PC-9 (cell line): ENCODE results near the gene COTL1. TPM values are rescaled to one million over a fixed set of nuclear protein-coding genes. Genes with fewer than 3 reads are reported as not detected.

Experiments used
- BruUV-seq: library from RNA; stranded (reverse); fragments of 400-500 nt; replicated peaks from 2 replicates; lab custom pipeline; 2021; lab: Mats Ljungman, UMichigan
- CTCF ChIA-PET: fragments of 300-600 bp; sonication (Branson Sonifier 250); formaldehyde crosslinking; loops from one replicate; lab custom pipeline; 2022; ENCODE audit warnings: antibody characterized with exemption; lab: Charles Lee
- POLR2A ChIA-PET: fragments of 300-600 bp; sonication (Branson Sonifier 250); formaldehyde crosslinking; loops from one replicate; lab custom pipeline; 2022; ENCODE audit warnings: antibody characterized with exemption; ENCODE audit not compliant: unreplicated experiment; lab: Charles Lee
- DNase-seq, 2 experiments: peaks; one replicate each; pipeline versions ENCODE4 v3.0.0 to v3.0.0-alpha.2; 2015 to 2022; ENCODE audit warnings: mixed read lengths in 1 of 2
- H2AFZ ChIP-seq: fragments of 200-600 bp; sonication (generic); 2 replicates; pipeline ENCODE4 v1.8.1; 2017; ENCODE audit warnings: antibody characterized with exemption
- H3F3A ChIP-seq: fragments of 200-600 bp; sonication (generic); 2 replicates; pipeline ENCODE4 v1.8.1; 2017; ENCODE audit warnings: antibody characterized with exemption, mild to moderate bottlenecking, low read depth; ENCODE audit not compliant: insufficient read depth
- H3K27ac ChIP-seq: fragments of 200-600 bp; sonication (generic); 2 replicates; pipeline ENCODE4 v1.6.1; 2016; ENCODE audit warnings: mixed run types
- H3K27me3 ChIP-seq: fragments of 200-600 bp; sonication (generic); 2 replicates; pipeline ENCODE4 v1.6.1; 2016; ENCODE audit warnings: low read depth, mixed run types; ENCODE audit not compliant: insufficient read depth
- H3K36me3 ChIP-seq: fragments of 200-600 bp; sonication (generic); 2 replicates; pipeline ENCODE4 v1.6.1; 2016; ENCODE audit warnings: low read depth, mixed run types
- H3K4me1 ChIP-seq: fragments of 200-600 bp; sonication (generic); replicated peaks from 2 replicates; pipeline ENCODE4 v1.6.1; 2016; ENCODE audit warnings: mixed run types; ENCODE audit not compliant: insufficient read depth
- H3K4me2 ChIP-seq: fragments of 200-600 bp; sonication (generic); 2 replicates; pipeline ENCODE4 v1.6.1; 2017; ENCODE audit warnings: mixed run types
- H3K4me3 ChIP-seq: fragments of 200-600 bp; sonication (generic); 2 replicates; pipeline ENCODE4 v1.6.1; 2016; ENCODE audit warnings: mixed run types
- H3K79me2 ChIP-seq: fragments of 200-600 bp; sonication (generic); 2 replicates; pipeline ENCODE4 v1.6.1; 2017; ENCODE audit warnings: low read depth, mixed run types
- H3K9me2 ChIP-seq: fragments of 200-600 bp; sonication (generic); 2 replicates; pipeline ENCODE4 v1.8.1; 2017; ENCODE audit warnings: mild to moderate bottlenecking; ENCODE audit not compliant: insufficient read depth
- H3K9me3 ChIP-seq: fragments of 200-600 bp; sonication (generic); 2 replicates; pipeline ENCODE4 v1.8.1; 2016; ENCODE audit warnings: low read depth; ENCODE audit not compliant: insufficient read depth
- H4K20me1 ChIP-seq: fragments of 200-600 bp; sonication (generic); 2 replicates; pipeline ENCODE4 v1.8.1; 2017; ENCODE audit not compliant: insufficient read depth
- EZH2 ChIP-seq: fragments of 200-600 bp; sonication (generic); IDR thresholded peaks from 2 replicates; pipeline ENCODE4 v1.8.0; 2017; ENCODE audit warnings: antibody characterized with exemption, low read depth
- intact Hi-C: fragments of 100-400 bp; cut with micrococcal nuclease; formaldehyde crosslinking; loops from one replicate; pipeline ENCODE4 v1.10.0; 2022; ENCODE audit not compliant: unreplicated experiment
- total RNA-seq: library from RNA; stranded (reverse); gene quantifications from 2 replicates; pipeline ENCODE4 v1.2.3, GENCODE V29; 2021
- TF ChIP-seq, protein P1 (sequence below): fragments of 200-600 bp; sonication (generic); conservative IDR thresholded peaks from 2 replicates; pipeline ENCODE4 v1.6.1; 2017; ENCODE audit warnings: mixed run types, antibody characterized with exemption, mild to moderate bottlenecking, moderate library complexity

COTL1 gene
- total RNA-seq, 1 experiment from 2014 or later: 512 TPM

DNA sequence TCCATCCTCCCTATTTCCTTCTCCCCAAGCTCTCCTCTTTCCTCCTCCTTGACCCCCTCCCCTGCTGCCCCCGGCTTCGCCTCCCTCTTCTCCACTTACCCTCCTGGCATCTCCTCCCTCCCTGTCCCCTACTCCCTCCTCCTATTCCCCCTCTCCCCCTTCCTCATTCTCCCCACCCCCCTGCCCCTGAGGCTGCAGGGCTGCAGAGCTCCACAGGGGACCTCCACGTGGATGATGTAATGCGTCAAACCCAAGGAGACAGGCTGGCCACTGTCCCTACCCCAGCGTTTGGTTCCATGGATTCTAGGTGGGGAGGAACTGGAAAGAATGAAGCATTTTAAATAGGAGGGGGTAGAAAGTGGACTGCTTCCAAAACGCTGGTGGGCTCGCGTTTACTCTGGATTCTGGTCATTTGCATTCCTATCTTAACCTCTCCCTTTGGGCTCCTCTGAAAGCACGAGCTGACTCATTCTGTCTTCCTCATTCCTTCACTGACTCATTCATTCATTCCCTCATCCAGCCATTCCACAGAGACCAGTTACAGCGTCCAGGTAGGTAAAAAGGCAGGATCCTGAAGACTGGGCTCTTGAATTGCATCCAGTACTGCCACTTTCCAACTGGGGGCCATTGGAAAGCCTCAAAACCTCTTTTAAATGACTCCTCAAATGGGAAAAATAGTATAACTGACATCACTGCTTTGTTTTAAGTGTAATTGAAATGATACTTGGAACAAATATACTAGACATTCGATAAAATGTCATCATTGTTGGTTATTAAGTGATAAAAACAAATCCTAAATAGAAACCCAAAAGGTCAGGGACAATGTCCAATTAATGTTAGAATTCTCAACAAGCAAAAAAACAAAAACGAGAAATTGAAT, 943 bp upstream of the COTL1 start:
- intact Hi-C loops: loop anchor here (1.0 to 5.0 kb wide), 4 partner anchors 16 to 667 kb away; partner anchors contain the start of genes MEAK7 and OSGIN1
- BruUV-seq: no TSS peak

DNA sequence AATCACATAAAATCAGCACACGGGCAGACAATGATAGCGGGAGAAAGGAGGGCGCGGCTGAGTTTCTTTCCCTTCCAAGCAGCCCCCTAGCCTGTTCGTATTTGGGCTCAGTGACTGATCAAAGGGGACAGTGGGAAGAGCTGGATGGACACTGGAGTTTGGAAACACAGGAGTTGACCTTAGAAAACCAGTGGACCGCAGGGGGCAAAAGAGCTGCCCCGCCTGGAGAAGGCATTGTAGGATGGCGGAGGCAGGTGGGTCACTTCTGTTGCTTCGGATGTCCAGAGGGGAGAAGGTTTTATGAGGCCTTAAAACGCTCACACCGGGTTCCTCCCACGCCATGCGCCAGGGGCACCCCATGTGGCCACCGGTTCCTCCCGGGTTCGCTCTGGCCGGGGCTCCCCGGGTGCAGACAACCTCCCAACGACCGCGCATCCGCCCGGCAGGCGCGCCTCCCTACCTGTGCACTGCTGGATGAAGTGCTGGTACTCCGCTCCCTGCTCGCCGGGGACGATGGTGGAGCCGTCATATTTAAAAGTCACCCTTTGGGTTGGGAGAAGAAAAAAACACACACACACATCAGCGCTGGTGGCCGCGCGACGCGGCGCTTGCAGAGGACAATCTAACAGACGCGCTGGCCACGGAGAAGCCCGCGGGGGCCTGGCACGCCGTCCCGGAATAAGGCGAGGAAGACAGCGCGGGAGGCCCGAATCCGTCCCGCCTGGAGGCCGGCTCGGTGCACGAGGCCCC, 662 bp downstream of the COTL1 start:
- Histone ChIP-seq H3K4me3 (peak overlapping the region; percentile 74), H3K27ac (peak overlapping the region; percentile 46), H3K79me2 (peaks cover 55% of the 10 kb centered on the region), H3F3A (peaks cover 19% of the 10 kb centered on the region; the same call in 1 of the 2 replicates), H2AFZ (0 out of 2 replicates have a peak overlapping the region, but pooled peaks have one; percentile 55), H3K36me3 (no peaks in the 10 kb centered on the region; the same call in 1 of the 2 replicates), H3K9me2 (no peaks in the 10 kb centered on the region), H3K4me1 (peaks cover 47% of the 10 kb centered on the region), H3K4me2 (peak overlapping the region; percentile 88), H3K27me3 (no peaks in the 10 kb centered on the region), H4K20me1 (peaks cover 46% of the 10 kb centered on the region), H3K9me3 (no peaks in the 10 kb centered on the region)
- BruUV-seq: no TSS peak
- ChIA-PET POLR2A (interaction anchor here (0.7 to 1.6 kb wide), 2 partner anchors 104 to 116 kb away, joined by 3 to 22 read pairs; no protein-coding TSS in a partner anchor), CTCF (no interaction called here)
- intact Hi-C loops: loop anchor here (5.0 kb wide), 1 partner anchor 665 kb away; the partner anchor contains the start of gene OSGIN1
- peak in 1 of 2 experiments; percentile 28 for DNase-seq
- TF ChIP-seq, protein P1, sequence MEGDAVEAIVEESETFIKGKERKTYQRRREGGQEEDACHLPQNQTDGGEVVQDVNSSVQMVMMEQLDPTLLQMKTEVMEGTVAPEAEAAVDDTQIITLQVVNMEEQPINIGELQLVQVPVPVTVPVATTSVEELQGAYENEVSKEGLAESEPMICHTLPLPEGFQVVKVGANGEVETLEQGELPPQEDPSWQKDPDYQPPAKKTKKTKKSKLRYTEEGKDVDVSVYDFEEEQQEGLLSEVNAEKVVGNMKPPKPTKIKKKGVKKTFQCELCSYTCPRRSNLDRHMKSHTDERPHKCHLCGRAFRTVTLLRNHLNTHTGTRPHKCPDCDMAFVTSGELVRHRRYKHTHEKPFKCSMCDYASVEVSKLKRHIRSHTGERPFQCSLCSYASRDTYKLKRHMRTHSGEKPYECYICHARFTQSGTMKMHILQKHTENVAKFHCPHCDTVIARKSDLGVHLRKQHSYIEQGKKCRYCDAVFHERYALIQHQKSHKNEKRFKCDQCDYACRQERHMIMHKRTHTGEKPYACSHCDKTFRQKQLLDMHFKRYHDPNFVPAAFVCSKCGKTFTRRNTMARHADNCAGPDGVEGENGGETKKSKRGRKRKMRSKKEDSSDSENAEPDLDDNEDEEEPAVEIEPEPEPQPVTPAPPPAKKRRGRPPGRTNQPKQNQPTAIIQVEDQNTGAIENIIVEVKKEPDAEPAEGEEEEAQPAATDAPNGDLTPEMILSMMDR: no peak; the same call in 1 of the 2 replicates
- no peak for TF ChIP-seq EZH2

More for the DNA sequence above, 943 bp upstream of the COTL1 start:
- peaks cover 51% of the 10 kb centered on the region for H3K4me1 ChIP-seq
- peaks cover 39% of the 10 kb centered on the region for H3K79me2 ChIP-seq
- peaks cover 19% of the 10 kb centered on the region; the same call in 1 of the 2 replicates for H3F3A ChIP-seq
- H3K36me3 ChIP-seq: no peaks in the 10 kb centered on the region
- peak overlapping the region; percentile 74 for H3K4me2 ChIP-seq
- peak overlapping the region; percentile 97 for H3K27ac ChIP-seq
- peak overlapping the region; percentile 46; the same call in 1 of the 2 replicates for H3K4me3 ChIP-seq
- peaks cover 31% of the 10 kb centered on the region for H4K20me1 ChIP-seq
- no peak overlapping the region for H2AFZ ChIP-seq
- peak; percentile 86 to 99 for DNase-seq
- no peaks in the 10 kb centered on the region for H3K27me3 ChIP-seq
- CTCF ChIA-PET: interaction anchor here (0.6 kb wide), 1 partner anchor 55 kb away, joined by 14 read pairs; no protein-coding TSS in a partner anchor
- POLR2A ChIA-PET: interaction anchor here (0.6 to 1.6 kb wide), 6 partner anchors 16 to 502 kb away, joined by 3 to 22 read pairs (median 6); partner anchors contain the start of gene MBTPS1
- H3K9me2 ChIP-seq: no peaks in the 10 kb centered on the region
- no peaks in the 10 kb centered on the region for H3K9me3 ChIP-seq
- TF ChIP-seq, protein P1: no peak; the same call in 1 of the 2 replicates
- no peak for TF ChIP-seq EZH2
